GM06990 (cell line): ENCODE results near the gene KCNJ6.

Experiments
- DNase-seq: peaks from one replicate; pipeline ENCODE4 v3.0.0-alpha.2; 2011; ENCODE audit not compliant: insufficient read length; ENCODE audit errors: extremely low read depth
- H3K27me3 ChIP-seq: replicated peaks from 2 replicates; pipeline ENCODE4 v1.6.0; 2011; ENCODE audit warnings: low read length; ENCODE audit not compliant: control insufficient read depth, insufficient read depth
- H3K36me3 ChIP-seq: 2 replicates; pipeline ENCODE4 v1.5.1; 2011; ENCODE audit warnings: low read length; ENCODE audit not compliant: control insufficient read depth, insufficient read depth
- H3K4me3 ChIP-seq: replicated peaks from 2 replicates; pipeline ENCODE4 v1.5.1; 2011; ENCODE audit warnings: low read depth, mild to moderate bottlenecking, control low read depth, low read length
- CTCF ChIP-seq: IDR thresholded peaks from 2 replicates; pipeline ENCODE4 v1.5.1; 2011; ENCODE audit warnings: low read length, control low read depth, mild to moderate bottlenecking, inconsistent platforms; ENCODE audit not compliant: insufficient read depth, poor library complexity, severe bottlenecking

Gene KCNJ6

GRCh38 chr21:37574751-37575150, 341.5 kb downstream of the KCNJ6 start:
- no peak for DNase-seq
- no peaks in the 10 kb centered on the region for H3K27me3 ChIP-seq
- no peaks in the 10 kb centered on the region for H3K36me3 ChIP-seq
- H3K4me3 ChIP-seq, result no peak overlapping the region
- no peak for TF ChIP-seq CTCF

- no peak for TF ChIP-seq CTCF
- no peaks in the 10 kb centered on the region for H3K27me3 ChIP-seq
- DNase-seq, result no peak
Measured at GRCh38 chr21:37574316-37574715, 341.9 kb downstream of the KCNJ6 start.

GRCh38 chr21:37571442-37571841, 344.8 kb downstream of the KCNJ6 start:
- TF ChIP-seq CTCF, result no peak
- Histone ChIP-seq H3K27me3 (no peaks in the 10 kb centered on the region), H3K4me3 (no peak overlapping the region), H3K36me3 (no peaks in the 10 kb centered on the region)
- DNase-seq, result no peak

More at GRCh38 chr21:37574316-37574715, 341.9 kb downstream of the KCNJ6 start:
- no peak overlapping the region for H3K4me3 ChIP-seq
- no peaks in the 10 kb centered on the region for H3K36me3 ChIP-seq

GRCh38 chr21:37568916-37569315, 347.3 kb downstream of the KCNJ6 start:
- no peak for TF ChIP-seq CTCF
- DNase-seq, result no peak
- H3K27me3 ChIP-seq, result no peaks in the 10 kb centered on the region
- no peak overlapping the region for H3K4me3 ChIP-seq
- no peaks in the 10 kb centered on the region for H3K36me3 ChIP-seq

GRCh38 chr21:37568415-37568814, 347.8 kb downstream of the KCNJ6 start:
- no peak for DNase-seq
- no peak for TF ChIP-seq CTCF
- no peaks in the 10 kb centered on the region for H3K36me3 ChIP-seq
- H3K27me3 ChIP-seq, result no peaks in the 10 kb centered on the region
- H3K4me3 ChIP-seq, result no peak overlapping the region
